Measurements from ENCODE around the gene SYNPO2.
"Not testable (repeated sequence)": the region's sequence is repeated elsewhere in the genome, so short reads cannot be mapped to it uniquely, and the experiment has no call there.

The SYNPO2 gene

DNA sequence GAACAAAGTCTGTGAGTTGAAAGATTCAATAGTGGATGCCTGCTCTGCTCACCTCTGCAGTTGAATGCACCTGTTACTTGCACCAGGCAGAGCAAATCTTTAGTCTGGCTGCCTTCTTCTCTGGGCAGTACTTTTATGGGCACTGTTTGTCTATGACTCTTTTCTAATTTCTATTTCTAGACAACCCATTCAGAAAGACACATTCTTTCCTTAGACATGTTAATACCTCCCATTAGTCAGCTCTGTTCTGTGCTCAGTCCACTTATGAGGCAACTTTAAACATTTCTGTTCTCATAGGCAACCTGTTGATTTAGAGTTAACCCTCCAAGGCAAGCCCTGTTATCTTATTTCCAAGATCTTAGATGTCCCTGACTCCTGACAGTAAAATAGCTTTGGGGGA lies 108.9 kb downstream of the SYNPO2 start:
- DNase-seq (ENCODE audit: low read depth, low spot score), result no peak

DNA sequence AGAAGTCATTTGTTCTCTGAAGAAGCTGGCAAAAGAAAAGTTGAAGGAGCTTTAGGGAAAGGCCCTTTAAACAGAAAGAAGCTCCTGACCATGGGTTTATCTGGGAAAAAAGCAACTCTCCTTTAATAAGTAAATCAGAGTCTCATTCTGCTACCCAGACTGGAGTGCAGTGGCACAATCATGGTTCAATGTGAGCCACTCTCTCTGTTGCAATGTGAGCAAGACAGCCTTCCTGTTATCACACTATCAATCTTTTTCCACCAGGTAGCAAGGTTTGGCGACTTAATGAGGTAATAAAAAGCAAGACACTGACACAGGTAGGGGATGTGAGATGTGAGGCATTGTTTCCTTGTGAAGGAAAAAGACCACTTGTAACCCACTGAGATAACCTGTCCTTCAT lies 111.3 kb downstream of the SYNPO2 start:
- no peak for DNase-seq (ENCODE audit: low read depth, low spot score)

DNA sequence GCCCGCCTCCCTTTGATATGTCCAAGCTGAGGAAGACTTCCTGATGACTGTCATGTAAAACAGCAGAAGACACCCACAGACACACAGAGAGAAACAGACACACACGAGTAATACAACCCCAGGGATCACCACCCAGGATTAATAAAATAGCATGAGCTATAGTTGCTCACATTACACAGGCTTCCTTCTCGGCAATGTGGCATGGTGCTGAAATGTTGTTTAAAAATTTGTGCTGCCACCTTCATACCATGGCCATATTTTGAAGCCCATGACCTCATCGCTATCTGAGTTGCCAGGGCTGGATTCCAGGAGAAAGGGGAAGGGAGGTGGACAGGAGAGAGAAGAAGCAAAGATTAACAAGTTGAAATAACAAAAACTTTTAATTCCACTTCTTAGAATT lies 111.7 kb downstream of the SYNPO2 start:
- no peak for DNase-seq (ENCODE audit: low read depth, low spot score)

DNA sequence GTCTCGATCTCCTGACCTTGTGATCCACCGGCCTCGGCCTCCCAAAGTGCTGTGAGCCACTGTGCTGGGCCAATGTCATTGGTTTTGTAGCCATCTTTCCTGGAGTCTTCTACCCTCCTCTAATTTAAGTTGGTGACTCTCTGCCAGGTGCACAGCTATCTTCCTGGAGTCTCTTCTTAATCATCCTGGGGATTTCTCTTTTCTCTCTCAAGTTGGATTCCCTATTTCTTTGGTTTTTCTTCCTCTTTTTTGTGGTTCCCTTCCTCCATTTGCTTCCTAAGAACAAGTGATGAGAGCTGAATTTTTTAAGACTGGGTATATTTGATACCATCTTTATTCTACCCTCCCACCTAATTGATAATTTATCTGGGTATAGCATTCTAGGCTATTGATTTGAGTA lies 113.8 kb downstream of the SYNPO2 start:
- DNase-seq (ENCODE audit: low read depth, low spot score), result no peak

DNA sequence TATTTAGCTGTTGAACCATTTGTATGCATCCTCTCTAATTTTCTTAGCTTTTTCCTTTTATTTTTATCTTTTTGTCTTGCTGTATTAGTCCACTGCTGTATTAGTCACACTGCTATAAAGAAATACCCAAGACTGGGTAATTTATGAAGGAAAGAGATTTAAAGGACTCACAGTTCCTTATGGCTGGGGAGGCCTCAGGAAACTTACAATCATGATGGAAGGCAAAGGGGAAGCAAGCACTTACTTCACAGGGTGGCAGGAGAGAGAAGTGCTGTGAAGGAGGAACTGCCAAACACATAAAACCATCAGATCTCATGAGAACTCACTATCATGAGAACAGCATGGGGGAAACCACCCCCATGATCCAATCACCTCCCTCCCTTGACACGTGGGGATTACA lies 114.3 kb downstream of the SYNPO2 start:
- not testable (repeated sequence) for DNase-seq (ENCODE audit: low read depth, low spot score)

DNA sequence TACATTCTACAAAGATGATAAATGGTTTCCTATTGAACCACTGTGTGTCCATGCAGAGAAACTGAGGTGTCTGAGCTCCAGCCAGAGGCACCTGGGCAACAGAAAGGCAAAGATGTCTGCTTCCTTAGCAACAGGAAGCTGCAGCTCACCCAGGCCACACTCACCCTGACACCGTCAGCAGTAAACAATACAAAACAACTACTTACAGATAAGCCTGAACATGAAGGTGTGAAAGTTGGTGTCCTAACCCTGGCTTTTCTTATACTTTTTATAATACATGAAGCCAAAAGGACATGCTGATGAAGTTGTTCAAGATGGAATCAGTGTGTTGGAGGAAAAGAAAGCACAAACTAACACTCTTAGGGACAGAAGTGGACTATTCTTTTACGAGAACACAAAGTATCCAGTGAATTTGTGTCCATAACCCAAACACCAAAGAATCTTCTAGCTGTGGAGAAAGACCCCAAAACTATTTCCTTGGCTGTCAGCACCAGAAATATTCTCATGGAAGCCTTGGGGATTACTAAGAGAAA lies 117.3 kb downstream of the SYNPO2 start:
- no peak for DNase-seq (ENCODE audit: low read depth, low spot score)

DNA sequence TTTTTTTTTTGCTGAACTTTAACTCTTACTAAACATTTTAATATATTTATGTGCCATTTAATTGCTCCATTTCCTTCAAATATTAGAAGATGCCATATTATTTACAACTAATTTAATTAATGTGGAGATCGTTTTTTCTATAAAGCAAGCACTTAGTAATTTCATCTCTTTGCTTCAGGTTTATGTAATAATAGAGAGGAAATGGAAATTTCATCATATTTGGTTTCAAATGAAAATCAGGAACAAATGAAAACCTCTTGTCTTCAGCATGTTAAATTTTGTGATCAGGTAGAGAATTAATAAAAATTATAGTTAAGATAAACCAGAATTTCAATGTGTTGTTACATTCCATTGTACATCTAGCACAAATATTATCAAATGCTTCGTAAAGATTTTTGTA lies 120.1 kb downstream of the SYNPO2 start:
- DNase-seq (ENCODE audit: low read depth, low spot score), result no peak

DNA sequence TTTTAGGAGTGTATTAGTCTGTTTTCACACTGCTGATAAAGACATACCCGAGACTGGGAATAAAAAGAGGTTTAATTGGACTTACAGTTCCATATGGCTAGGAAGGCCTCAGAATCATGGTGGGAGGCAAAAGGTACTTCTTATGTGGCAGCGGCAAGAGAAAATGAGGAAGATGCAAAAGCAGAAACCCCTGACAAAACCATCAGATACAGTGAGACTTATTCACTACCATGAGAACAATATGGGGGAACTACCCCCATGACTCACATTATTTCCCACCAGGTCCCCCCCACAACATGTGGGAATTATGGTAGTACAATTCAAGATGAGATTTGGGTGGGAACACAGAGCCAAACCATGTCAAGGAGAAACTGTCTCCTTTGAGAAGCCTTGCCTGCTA lies 121.6 kb downstream of the SYNPO2 start:
- not testable (repeated sequence) for DNase-seq (ENCODE audit: low read depth, low spot score)

DNA sequence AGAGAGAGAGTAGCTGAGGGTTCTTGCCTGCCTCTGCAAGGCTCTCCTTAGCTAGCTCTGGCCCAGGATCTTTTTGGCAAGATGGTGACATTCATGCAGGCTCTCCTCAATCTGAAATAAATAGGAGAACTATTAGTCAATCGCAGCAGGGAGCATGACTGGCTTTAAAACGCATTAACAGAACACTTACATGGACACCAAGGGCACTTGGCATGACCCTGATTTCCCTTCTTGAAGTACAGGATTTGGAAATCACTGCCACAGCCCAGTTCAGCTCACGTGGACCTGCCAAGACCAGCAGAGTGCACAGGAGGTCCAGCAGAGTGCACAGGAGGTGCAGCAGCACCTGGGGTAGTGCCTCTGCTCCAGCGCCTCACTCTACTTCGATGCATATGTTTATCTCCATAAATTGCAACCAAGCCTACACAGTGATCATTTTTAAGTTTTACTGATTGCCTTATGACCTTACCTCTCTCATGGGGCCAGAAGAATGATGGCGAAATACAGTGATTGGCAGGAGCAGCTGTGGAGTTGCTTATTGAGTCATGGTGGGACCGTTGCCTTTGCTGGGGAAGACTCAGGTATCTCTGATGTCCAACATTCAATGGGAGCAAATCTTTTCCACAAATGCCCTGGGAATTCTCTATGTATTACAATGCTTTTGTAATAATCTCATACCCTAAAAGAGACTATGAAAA lies 122.4 kb downstream of the SYNPO2 start:
- no peak for DNase-seq (ENCODE audit: low read depth, low spot score)

DNA sequence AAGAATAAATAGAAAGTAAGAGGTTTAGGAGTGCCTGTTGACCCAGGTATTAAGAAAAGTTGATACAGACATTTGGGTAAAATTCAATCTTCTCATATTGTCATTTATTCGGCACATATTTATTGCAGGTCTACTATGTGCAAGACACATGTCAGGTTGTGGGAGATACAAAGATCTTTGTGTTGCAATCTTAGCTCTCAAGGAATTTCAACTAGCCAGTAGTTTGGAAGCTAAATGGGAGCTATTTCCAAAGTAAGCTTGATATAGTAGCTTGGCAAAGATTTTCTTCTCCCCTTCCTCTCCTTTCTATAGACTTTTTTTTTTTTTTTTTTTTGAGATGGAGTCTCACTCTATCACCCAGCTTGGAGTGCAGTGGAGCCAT lies 122.9 kb downstream of the SYNPO2 start:
- no peak for DNase-seq (ENCODE audit: low read depth, low spot score)

DNA sequence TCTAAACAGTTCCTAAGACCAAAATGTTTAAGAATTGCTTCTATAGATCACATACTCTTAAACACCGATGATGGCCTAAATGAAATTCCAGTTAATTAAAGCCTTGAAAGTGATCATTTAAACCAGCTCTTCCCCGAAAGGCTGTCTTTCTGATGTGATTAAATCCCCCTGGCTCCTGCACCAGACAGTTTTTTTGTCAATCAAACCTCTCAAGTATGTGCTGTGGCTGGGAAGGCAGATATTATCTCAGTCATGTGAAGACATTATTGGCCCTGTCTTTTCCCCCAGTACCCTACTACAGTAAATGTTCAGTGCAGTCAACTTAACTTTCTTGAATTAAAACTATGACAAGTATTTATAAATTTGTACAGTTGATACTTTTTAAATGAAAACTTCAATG lies 126.0 kb downstream of the SYNPO2 start:
- no peak for DNase-seq (ENCODE audit: low read depth, low spot score)

DNA sequence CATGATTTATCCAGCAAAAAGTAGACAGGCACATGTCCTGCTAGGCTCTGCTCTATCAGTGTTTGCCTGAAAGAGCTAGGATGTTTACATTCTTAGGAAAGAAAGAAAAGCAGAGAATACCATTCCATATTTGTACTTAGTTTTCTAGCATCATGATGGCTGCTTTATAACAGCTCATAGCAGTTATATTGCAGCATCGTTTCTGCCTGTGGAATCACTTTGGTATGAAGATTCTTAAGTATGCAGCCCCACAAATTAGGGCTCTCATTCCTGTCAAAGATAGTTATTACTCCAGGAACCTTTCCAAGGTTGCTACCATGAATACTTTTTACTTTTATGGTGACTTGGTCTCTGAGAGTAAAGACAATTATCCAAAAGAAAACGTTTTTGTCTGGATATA lies 128.0 kb downstream of the SYNPO2 start:
- DNase-seq (ENCODE audit: low read depth, low spot score), result no peak

DNA sequence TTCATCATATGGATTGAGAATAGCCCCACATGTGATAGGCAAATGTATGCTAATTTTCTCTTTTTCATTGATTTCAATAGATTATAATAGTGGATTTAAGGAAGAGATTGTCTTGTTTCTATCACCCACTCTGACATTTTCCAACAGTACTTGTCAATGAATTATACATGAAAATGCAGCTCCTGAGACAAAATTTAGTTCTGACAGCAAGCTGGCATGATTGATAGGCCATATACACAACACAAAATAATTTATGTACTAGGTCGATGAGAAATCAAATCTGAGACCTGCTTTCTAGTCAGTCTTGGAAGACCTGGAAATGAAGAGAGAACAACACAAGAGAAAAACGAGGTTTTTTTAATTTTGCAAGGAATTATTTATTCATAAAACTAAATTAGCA lies 129.0 kb downstream of the SYNPO2 start:
- no peak for DNase-seq (ENCODE audit: low read depth, low spot score)

DNA sequence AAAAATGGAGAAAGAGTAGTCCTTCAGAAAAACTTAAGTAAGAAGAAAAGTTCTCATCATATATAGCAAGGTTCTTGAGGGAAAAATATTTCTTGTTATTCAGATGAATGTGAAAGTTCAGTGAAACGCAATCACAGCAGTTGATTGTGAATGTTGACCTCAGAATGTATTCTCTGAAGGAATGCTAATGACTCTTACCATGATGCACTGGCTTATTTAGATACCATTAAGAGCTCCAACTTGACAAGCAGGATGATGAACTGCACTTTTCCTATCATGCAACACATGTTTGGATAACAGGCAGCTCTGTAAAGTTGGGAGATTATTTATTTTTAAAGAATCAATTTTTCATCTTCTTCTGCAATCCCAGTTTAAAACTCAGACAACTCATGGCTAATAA lies 131.5 kb downstream of the SYNPO2 start:
- no peak for DNase-seq (ENCODE audit: low read depth, low spot score)

DNA sequence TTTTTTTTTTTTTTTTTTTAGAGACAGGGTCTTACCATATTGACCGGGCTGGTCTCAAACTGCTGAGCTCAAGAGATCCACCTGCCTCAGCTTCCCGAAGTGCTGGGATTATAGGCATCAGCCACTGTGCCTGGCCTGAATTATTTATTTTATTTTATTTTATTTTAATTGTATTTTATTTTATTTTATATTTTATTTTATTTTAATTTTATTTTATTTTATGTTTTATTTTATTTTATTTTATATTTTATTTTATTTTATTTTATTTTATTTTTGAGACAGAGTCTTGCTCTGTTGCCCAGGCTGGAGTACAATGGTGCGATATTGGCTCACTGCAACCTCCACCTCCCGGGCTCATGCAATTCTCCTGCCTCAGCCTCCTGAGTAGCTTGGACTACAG lies 133.9 kb downstream of the SYNPO2 start:
- not testable (repeated sequence) for DNase-seq (ENCODE audit: low read depth, low spot score)

DNA sequence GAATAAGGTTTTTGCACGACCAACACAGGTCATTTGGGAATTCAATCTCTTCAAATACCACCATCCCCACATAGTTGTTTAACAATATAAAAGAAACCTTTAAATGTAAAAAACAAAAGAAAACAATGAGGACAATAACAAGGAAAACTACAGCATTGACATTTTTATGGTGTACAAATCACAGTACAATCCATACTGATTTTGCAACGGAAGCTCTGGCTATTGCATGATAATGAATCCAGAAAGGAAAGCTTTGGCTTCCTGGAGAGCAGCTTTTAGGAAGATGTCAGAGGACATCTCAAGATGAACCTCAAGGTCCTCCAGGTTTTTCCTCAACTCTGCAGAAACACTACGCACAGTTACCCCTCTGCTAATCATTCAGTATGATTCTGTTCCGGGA lies 135.4 kb downstream of the SYNPO2 start:
- no peak for DNase-seq (ENCODE audit: low read depth, low spot score)

DNA sequence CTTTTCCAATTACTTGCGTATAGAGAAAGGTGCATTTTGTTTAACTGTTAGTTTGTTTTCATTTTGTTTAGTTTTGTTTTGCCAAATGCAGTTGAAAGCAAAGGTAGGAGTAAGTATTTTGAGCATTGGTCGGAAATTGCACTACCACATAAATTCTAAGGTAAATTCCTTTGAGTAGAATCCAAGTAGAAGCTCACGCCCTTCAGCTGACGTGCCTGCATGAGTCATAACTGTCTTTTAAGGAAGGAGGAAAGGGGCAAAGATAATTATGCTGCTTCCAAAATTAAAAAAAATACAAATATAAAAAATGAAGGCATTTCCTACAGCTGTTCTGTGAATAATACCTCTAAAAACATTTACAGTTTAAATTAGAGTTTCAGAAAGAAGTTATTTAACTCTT lies 136.8 kb downstream of the SYNPO2 start:
- no peak for DNase-seq (ENCODE audit: low read depth, low spot score)

DNA sequence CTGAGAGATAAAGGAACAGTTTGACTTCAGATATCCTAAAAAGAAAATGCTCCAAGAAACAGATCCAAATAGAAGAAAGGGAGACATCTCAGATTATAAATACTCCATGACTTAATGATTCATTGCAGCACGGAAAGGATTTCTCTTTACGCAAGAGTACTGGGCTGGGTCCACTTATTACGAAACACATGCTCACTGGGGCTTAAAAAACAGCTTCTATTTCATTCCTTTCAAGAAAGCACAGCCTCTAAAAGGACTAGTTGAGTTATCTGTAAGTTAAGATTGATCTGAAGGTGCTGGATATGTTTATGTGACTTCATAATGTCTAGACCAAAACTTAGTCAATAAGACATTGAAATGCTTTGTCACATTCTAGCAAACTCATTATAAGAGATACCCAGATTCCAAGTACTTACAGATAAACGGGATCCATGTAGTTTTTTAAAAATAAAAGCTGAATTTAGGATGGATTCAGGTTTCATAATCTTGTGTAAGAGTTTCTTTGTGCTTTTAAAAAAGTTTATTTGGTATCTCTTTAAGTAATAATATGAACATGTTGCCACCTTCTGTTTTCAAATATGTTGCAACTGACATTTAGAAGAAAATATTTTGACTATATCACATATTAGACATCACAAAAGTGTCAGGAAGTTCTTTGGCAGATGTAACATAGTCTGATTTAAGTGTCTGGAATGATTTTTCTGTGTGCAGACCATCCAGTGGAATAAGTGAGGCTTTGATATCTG lies 137.4 kb downstream of the SYNPO2 start:
- no peak for DNase-seq (ENCODE audit: low read depth, low spot score)

DNA sequence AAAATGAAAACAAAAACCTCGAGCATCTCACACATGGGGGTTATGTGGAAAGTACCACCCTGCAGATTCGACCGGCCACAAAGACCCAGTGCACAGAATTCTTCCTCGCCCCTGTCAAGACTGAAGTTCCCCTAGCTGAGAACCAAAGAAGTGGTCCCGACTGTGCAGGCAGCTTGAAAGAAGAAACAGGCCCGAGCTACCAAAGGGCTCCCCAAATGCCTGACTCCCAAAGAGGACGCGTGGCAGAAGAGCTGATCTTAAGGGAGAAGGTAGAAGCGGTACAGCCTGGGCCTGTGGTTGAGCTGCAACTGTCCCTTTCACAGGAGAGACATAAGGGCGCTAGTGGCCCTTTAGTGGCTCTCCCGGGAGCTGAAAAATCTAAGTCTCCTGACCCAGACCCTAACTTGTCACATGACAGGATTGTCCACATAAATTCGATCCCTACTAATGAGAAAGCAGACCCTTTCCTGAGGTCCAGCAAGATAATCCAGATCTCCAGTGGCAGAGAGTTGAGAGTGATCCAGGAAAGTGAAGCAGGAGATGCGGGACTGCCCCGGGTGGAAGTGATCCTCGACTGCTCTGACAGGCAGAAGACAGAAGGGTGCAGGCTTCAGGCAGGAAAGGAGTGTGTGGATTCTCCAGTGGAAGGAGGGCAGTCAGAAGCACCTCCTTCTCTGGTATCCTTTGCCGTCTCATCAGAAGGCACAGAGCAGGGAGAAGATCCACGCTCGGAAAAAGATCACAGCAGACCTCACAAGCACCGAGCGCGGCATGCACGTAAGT lies 138.2 kb downstream of the SYNPO2 start:
- DNase-seq (ENCODE audit: low read depth, low spot score), result no peak

DNA sequence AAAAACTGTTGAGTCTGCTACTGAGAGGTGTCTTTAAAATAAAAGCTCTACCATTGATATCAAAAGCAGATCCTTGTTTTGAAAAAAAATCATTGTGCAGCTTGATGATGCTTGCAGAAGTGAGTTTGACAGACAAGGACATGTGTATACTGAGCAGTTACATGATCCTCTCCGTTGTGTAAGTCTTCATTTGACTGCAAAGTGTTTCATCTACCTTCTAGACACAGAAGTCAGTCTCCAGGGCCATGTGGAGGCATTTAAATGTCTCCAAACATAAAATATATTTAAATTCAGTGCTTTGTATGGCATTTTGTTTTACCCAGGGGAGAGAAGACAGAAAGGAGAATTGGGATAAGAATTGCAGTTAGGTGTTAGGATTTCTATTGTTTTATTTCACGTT lies 139.2 kb downstream of the SYNPO2 start:
- DNase-seq (ENCODE audit: low read depth, low spot score), result no peak

DNA sequence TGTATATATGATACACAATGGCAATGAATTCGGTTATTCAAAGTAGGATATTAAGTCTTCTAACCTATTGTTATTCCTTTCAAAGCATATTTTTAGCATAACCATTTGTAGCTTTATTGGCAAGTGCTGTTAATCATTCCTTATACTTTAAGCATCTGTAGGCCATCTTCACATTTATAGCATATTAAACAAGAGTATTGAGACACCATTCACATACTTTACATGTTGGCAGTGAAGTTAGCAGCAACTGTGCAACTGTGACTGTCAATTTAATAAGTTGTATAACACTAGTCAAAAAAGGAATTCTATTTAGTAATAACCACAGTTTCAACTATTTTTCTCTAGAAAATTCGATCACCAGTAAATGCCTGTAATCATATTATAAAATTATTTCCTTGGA lies 139.6 kb downstream of the SYNPO2 start:
- no peak for DNase-seq (ENCODE audit: low read depth, low spot score)

DNA sequence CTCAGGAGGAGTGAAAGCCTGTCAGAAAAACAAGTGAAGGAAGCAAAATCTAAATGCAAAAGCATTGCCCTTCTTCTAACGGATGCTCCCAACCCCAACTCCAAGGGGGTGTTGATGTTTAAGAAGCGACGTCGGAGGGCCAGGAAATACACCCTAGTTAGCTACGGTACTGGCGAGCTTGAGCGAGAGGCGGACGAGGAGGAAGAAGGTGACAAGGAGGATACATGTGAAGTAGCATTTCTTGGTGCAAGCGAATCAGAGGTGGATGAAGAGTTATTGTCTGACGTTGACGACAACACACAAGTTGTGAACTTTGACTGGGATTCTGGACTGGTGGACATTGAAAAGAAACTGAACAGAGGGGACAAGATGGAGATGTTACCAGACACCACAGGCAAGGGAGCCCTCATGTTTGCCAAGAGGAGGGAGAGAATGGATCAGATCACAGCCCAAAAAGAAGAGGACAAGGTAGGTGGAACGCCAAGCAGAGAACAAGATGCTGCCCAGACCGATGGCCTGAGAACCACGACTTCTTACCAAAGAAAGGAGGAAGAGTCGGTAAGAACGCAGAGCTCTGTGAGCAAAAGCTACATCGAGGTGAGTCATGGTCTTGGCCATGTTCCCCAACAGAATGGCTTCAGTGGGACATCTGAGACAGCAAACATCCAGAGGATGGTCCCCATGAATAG lies 141.3 kb downstream of the SYNPO2 start:
- DNase-seq (ENCODE audit: low read depth, low spot score), result no peak
